ENCODE data around the gene NPR2.
A peak's percentile ranks its signal among the peaks of the same experiment; 100 is the strongest.

NPR2 gene

GRCh38 chr9:35791297-35791921 lies at the start of gene NPR2:
Gene NPR2, plus strand, starts transcription at chr9:35791591. Its CDS starts 818 bp downstream, at chr9:35792409.
- no peak for DNase-seq

- no peak for DNase-seq
Observed at GRCh38 chr9:35741740-35742139, 49.7 kb upstream of the NPR2 start.

DNA sequence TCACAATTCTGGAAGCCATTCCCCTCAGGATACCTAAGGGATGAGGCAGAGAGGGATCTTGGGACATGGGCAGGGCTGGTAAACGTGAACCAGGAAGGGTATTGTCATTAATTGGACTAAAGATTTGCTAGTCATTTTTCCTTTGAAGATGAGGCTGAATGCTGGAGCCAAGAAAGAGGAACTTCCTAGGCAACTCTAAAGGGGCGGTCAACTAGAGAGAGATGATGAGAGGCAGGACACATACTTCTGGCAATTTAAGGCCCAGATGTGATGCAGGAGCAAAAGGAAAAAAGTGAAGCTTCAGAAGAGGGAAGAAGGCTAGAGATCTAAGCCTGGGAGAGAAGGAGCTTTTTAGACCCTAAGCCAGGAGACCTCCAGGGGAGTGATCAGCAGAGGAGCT lies 47.9 kb upstream of the NPR2 start:
- no peak for DNase-seq

DNA sequence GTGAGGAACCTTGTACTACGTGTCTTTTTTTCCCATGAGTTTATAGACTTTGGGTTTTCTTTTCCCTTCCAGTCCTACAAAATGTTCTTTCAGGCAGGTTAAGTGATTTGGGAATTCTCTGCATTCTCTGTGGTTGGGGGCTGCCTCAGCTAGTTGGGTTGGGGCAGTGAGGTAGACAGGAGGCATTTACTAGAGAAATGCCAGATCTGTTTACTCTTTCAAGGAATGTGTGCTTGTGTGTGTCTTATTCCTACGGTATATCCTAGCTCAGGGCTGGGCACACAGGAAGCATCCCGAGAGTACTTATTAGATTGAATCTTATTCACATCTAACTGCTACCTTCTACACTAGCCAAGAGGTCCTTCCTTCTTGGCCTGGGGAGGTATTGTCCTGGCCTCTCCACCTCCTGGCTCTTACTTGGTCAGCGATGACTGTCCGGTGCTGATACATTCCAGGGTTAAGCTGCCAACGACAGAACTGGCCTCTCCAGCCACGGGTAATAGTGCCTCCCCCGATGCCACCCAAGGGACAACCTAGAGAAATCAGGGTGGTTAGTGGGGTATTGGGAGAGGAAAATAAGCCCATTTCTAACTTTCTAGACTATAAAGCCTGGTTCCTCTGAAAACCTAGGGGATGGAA lies 47.4 kb upstream of the NPR2 start:
- no peak for DNase-seq

DNA sequence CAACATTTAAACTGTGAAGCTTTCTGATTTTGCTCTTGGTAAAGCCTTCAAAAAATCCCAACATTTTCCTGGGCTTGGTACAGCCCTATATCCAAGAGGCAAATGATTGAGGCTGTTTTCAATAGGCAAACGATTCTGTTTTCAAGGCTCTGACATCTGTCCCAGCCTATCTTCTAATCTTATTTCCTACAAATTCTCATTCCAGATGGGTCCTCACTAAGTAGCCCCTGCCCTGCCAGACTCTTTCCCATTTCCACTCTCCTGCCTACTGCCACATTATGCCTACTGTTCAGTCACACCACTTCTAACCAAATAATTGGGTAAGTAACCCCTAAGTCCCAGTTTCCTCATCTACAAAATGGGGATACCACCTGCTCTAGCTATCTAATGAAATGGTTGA lies 45.8 kb upstream of the NPR2 start:
- DNase-seq: no peak

GRCh38 chr9:35746583-35746982 lies 44.8 kb upstream of the NPR2 start:
- DNase-seq: no peak

DNA sequence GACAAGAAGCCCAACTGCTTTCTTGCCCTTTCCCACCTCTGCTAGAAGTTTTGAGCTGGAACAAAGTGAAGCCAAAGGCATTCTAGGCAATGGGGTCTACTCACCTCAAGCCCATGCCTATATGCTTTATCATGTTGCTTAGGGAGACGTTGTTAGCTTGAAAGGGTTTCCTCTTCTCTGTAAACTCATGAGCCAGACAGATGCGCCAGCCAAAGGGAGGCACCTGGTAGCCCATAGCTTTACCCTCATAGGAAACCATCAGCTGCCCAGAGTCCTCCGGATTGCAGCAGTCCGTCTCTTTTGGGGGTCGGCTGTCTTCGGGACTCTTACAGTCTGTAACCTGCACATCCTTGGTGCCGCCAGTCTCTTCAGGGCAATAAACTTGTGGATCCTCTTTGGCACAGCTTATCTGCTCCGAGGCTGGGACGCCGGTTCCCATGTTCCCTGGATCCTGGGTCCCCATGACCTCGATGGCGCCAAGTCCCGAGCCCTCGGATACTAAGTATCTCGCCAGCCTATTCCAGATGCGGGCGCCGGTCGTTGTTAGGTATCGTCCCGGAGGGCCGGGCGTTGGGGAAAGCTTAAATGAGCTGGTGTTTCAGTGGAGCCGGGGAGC lies 43.0 kb upstream of the NPR2 start:
- no peak for DNase-seq

DNA sequence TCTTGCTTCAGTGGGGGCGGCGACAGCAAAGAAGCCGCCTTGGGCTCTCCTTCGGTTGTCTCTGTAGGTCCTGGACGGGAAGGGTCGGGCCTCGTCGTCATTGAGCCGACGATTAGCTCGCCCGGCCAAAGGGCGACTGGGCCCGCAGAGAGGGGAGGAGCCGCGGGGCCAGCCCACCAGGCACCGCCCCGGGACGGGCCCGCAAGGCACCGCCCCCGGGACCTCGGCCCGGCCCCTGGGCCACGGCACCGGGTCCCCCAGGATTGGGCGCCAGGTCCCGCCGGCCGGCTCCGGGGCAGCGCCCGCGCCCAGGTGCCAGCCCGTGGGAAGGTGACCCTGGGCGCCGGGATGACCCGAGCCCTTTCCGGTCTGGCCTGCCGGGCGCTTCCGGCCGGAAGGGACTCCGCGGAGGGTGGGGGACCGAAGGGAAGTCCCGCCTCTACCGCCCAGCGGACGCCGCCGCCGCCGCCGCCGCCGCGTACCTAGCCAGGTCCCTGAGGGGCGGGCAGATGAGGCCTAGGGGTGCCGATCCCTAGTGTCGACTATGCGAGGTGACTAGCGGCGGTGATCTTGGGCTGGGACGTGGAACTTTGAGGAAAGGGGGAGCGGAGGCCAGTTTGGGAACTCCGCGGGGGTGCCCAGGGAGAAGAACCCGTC lies 42.4 kb upstream of the NPR2 start, which contains the start of the genes GBA2 and RGP1:
Gene GBA2 (minus strand): TSS at position 371 of the 657 bp plus-strand sequence. CDS start 524 bp downstream, outside the sequence.
Gene RGP1 (plus strand): TSS at position 430 of the 657 bp plus-strand sequence. CDS start 469 bp downstream, outside the sequence.
- peak; percentile 73 for DNase-seq

DNA sequence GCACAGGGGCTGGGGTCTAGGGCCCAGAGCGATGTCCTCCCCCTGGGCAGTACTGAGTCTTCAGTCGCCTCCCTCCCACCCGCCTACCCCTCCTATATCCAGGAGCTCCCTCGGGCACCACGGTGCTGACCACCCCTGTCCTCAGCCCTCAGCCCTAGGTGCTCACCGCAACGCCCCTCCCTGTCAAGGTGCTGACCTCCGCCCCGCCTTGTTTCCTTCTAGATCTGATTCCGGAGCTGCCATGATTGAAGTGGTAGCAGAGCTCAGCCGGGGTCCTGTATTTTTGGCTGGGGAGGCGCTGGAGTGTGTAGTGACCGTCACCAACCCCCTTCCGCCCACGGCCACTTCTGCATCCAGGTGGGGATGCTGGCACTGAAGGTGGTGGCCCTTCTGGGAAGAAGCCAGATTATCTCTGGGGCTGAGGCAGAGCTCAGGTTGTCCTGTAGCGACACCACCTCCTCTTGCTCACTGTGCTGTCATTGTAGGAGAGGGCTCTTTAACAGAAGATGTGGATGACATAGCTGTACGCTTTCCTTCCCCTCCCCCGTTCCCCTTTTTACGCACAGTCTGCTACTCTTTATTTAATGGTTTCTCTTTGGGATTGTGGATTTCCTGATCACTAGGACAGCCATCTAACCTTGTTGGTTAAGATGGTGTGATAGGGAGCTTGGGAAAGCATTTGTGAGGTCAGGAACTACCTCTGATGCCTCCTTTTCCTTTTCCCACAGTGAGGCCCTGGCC lies 41.7 kb upstream of the NPR2 start:
- no peak for DNase-seq

- DNase-seq: no peak
Observed at GRCh38 chr9:35750256-35750531, 41.2 kb upstream of the NPR2 start.

DNA sequence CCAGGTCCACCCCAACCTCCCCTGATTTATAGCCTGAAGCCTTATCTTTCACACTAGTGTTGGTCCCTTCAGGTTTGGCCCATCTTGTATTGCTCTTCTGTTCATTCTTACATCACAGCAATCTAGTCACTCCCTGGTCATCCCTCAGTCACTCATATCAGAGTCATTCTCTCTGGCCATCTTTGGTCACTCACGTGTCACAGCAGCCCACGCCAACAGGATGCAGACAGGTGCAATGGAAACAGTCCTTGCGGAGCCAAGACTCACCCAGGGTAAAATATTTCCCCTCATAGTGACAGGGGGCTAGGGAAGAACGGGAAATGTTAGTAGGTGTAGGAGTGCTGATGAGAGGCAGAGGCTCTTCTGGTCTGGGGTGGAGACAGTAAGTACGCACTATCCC lies 37.9 kb upstream of the NPR2 start:
- no peak for DNase-seq

DNA sequence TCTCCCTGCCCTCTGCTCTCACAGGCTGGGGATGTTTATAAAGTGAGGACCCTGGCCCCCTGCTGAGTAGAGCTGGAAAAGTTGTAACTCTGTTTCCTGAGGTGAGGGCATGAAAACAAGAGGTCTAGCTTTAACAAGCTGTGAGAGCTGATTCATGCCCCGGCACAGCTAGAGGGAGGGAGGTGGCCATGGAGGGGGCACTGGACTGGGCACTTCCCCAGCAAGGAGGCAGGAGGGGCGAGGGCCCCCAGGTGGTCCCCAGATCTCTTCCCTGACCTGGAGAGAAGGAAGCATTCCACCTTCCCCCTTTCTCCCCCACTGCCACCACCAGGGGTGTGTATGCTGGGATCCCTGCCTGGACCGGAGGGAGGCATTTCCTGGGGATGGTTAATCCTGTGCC lies 37.1 kb upstream of the NPR2 start, which contains the start of gene MSMP:
Gene MSMP (minus strand): TSS at position 13 of the 400 bp plus-strand sequence. CDS start 147 bp downstream, outside the sequence.
- DNase-seq: no peak

DNA sequence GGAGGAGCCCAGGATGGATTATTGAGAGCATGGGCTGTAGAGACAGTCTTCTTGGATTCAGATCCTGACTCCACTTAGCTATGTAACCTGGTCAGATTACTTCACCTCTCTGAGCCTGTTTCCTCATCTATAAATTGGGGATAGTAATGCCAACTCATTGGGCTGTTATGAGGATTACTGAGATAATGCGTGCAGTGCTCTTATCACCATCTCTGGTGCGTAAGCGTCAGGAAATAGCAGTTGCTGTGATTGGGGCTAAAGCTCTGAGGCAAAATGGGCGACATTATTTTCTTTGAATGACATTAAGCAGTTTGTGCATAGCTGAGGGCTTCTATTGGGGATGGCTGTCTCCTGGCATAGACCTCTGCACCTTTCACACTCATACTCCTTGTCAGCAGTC lies 36.3 kb upstream of the NPR2 start:
- DNase-seq: no peak

DNA sequence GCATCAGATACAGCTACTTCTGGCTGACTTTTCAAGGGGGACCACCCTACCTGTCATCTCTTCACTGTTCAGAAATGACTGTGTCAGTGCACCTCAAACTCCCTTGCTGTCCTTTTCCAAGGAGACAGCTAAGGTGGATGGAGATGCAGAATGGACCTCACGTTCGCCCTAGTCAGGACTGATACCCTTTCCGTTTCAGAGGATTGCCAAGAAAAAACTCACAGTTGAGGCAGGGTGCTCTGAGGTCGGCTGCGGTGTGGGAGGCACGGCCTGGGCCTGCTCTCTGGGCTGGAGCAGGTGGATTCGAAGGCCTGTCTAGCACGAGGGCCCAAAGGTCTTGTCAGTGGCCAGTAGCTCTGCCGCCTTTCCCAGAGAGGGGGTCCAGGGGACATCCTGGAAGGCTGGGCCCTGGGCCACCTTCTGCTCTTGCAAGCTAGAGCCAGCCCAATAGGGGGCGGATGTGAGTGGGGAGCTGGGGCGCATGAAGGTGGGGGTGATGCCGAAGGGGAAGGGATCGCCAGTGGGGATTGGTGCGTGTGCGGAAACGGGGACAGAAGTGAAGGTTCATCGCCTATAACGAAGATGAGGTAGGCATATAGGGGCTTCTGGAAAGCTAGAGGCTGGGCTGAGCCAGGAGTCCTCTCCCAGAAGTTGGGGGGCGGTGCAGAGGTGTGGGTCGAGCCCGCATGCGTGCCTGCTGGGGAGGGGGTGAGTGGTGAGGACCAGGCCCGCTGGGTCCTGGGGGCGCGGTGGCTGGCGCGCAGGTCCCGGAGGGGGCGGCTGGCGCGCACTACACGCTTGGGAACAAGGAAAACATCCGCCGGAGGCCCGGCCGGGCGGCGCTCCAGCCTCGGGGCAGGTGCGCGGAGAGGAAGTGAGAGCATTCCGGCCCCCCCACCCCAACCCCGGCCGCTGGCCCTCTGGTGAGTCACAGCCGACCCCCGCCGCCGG lies 34.8 kb upstream of the NPR2 start:
- DNase-seq: peak; percentile 86

- DNase-seq: peak; percentile 78
Observed at GRCh38 chr9:35757226-35757891, 34.0 kb upstream of the NPR2 start.

DNA sequence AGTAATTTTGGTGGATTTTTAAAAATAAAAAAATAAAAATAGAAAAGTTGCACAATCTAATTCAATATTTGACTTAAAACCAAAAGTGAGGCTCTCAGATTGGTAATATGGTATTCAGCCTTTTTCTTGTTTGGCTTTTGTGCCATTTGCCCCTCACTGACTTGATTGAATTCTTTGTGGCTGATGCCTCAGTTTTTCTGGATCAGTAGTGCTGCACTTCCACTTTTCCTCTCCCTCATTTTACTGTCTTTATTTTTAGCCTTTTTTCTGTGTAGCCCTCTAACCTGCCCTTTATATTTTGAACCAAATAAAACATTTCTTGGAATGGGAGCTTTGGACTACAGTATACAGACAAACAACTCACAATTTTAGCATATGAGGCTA lies 33.5 kb upstream of the NPR2 start:
- no peak for DNase-seq

- DNase-seq: no peak
Observed at GRCh38 chr9:35758475-35759050, 32.8 kb upstream of the NPR2 start.

DNA sequence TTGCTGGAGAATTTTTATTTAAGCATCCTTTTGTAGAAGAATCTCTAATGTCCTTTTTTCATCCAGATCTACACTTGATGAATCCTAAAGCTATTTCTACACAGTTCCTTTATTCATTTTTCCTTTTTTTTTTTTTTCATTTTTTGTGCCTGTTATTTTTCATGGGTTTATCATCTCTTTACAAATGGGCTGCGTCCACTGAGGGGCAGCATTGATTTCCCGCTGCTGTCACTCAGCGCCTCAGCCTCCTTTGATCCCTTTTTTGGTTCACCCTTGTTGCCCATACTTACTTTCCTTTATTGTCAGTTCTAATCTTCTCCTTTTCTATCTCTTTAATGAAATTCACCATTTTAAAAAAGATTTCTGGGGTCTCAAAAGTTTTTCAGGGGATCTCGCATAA lies 31.6 kb upstream of the NPR2 start:
- DNase-seq: no peak

DNA sequence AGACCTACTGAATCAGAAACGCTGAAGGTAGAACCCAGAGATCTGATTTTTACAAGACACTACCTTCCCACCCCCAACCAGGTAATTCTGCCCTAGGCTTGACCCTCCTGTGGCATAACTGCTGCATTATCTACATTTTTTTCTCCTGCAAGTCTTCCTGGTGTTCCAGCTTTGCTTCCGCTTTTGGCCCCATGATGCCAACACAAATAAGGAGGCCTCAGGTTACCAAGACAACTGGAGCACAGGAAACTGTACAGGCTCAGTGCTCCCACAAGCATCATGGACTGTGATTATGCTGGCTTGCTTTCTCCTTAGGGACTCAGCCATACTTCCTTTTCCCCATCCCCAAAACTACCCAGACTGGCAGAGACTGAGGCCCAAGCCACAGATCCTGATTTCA lies 30.7 kb upstream of the NPR2 start:
- DNase-seq: no peak

GRCh38 chr9:35763181-35763580 lies 28.2 kb upstream of the NPR2 start:
- no peak for DNase-seq

DNA sequence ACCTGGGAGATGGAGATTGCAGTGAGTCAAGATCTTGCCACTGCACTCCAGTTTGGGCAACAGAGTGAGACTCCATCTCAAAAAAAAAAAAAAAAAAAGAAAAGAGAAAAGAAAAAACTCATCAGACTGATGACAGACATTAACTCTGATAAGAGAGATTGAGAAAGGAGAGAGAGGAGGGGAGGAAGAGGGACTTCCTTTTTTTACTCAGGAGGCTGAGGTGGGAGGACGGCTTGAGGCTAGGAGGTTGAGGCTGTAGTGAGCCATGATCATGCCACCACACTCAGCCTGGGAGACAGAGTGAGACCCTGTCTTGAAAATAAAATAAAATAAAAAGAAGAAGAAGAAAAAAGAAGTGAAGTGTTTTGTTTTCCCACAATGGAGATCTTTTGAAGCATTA lies 27.6 kb upstream of the NPR2 start:
- no peak for DNase-seq

Measured in NCI-H1092 (cell line).